ENCODE data around the gene UNC45A. TPM values are rescaled to one million over a fixed set of nuclear protein-coding genes. Genes with fewer than 3 reads are reported as not detected.
"Not testable (repeated sequence)": the region's sequence is repeated elsewhere in the genome, so short reads cannot be mapped to it uniquely, and the experiment has no call there.

UNC45A gene
- polyA plus RNA-seq, 1 donor: 23.2 TPM

- no peak for DNase-seq (ENCODE audit: low read depth)
Observed at GRCh38 chr15:90916461-90916860, 18.6 kb upstream of the UNC45A start.

- DNase-seq (ENCODE audit: low read depth): no peak
Observed at GRCh38 chr15:90917569-90917968, 17.5 kb upstream of the UNC45A start.

GRCh38 chr15:90918034-90918788 is 16.9 kb upstream of the UNC45A start:
- DNase-seq (ENCODE audit: low read depth): no peak

- DNase-seq (ENCODE audit: low read depth): no peak
Observed at GRCh38 chr15:90918835-90919234, 16.2 kb upstream of the UNC45A start.

GRCh38 chr15:90921887-90922286 is 13.2 kb upstream of the UNC45A start:
- DNase-seq (ENCODE audit: low read depth): no peak

- DNase-seq (ENCODE audit: low read depth): not testable (repeated sequence)
Observed at GRCh38 chr15:90922712-90923322, 12.3 kb upstream of the UNC45A start.

- DNase-seq (ENCODE audit: low read depth): no peak
Observed at GRCh38 chr15:90924375-90924774, 10.7 kb upstream of the UNC45A start.

- DNase-seq (ENCODE audit: low read depth): not testable (repeated sequence)
Observed at GRCh38 chr15:90926766-90927165, 8.3 kb upstream of the UNC45A start.

DNA sequence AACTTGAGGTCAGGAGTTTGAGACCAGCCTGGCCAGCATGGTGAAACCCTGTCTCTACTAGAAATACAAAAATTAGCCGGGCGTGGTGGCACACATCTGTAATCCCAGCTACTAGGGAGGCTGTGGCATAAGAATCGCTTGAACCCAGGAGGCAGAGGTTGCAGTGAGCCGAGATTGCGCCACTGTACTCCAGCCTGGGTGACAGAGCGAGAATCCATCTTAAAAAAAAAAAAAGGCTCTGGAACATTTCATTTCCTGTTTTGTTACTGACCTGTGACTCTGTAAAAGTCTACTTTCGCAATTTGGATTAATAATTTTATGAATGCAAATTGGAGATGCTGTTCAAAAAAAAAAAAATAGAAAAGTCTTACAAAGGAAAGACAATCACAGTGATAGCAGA is 7.0 kb upstream of the UNC45A start:
- DNase-seq (ENCODE audit: low read depth): not testable (repeated sequence)

GRCh38 chr15:90929246-90930019 is 5.7 kb upstream of the UNC45A start:
- DNase-seq (ENCODE audit: low read depth): no peak

GRCh38 chr15:90930861-90931574 is 4.1 kb upstream of the UNC45A start:
- DNase-seq (ENCODE audit: low read depth): no peak

GRCh38 chr15:90931575-90931827 is 3.6 kb upstream of the UNC45A start:
- no peak for DNase-seq (ENCODE audit: low read depth)

GRCh38 chr15:90931828-90932659 is 3.0 kb upstream of the UNC45A start, which contains the start of gene HDDC3:
HDDC3 (minus strand) TSS chr15:90932549; CDS start chr15:90932540, 9 bp downstream.
- peak; percentile 55 for DNase-seq (ENCODE audit: low read depth)

GRCh38 chr15:90932660-90932991 is 2.5 kb upstream of the UNC45A start:
- DNase-seq (ENCODE audit: low read depth): no peak

- DNase-seq (ENCODE audit: low read depth): no peak
Observed at GRCh38 chr15:90933301-90933700, 1.8 kb upstream of the UNC45A start.

DNA sequence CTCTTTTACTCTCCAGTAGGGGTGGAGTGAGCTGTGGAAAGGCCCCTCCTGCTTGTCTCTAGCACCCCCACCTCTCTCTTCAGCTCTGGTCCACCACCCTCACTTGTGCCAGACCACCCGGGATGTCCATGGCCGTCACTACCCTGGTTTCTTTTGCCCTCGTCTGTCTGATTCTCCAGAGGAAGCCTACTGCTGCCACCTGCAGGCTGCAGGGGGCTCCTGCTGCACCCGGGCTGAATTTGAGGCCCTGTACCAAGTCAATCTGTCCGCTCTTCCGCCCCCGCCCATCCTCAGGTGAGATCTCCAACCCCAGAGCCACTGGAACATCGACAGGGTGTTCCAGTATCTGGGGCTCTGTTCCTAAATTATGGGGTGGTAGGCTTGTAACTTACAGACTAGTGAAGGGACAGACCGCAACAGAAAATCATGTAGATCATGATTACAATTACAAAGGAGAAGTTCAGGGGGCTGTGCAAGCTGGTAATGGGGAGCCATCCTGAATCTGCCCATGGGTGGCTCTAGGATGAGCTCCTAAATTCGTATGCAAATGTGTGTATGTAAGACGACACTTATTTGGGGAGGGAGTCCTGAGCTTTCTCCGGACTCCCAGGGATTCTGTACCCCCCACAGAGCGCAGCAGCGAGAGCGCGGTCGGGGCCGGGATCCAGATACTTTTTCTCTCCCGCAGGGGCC is 683 bp upstream of the UNC45A start:
- DNase-seq (ENCODE audit: low read depth): no peak

DNA sequence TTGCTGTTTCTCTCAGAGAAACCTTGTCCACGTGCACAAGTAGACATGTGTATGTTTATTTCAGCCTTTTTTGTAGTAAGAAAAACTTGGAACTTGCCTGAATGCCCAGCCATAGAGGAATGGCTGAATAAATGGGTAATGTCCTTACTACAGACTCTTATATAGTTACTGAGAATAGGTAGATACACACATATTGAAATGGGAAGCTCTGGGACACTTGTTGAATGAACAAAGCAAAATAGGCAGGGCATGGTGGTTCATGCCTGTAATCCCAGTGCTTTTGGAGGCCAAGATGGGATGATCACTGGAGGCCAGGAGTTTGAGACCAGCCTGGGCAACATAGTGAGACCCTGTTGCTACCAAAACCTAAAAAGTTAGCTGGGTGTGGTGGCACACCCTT is 1.7 kb downstream of the UNC45A start:
- DNase-seq (ENCODE audit: low read depth): no peak

DNA sequence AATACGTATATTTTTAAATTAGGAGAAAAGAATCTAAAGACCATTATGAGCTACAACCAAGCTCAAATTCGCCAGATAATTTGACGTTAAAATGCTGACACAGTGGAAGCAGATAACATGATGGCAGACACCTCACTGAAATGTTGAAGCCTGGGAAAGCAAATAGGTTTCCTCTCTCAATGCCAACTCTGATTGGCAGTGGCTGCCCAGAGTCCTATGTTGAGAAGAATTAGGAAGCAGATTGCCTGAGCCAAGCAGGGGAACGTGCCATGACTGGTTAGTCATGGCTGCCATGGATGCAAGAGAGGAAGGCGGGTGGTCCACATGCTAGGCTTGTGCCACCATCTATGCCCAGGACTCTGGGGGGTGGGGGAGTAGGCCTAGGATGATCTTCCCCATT is 3.2 kb downstream of the UNC45A start:
- DNase-seq (ENCODE audit: low read depth): no peak

DNA sequence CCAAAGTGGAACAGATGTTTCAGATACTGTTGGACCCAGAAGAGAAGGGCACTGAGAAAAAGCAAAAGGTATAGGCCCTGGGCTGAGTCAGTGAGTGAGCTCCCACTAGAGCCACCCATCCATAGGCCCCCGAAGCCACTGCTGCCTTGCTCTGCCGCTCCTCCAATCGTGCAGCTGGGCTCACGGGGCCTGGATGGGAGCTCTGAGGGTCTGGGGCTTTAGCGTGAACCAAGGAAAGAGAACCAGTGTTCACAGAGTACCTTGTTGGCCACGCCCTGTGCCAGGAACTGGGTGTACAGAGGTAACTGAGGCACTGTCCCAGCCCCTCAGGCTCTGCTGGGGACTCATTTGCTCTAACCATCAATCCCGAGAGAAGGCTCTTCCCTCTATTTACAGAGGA is 4.7 kb downstream of the UNC45A start:
- DNase-seq (ENCODE audit: low read depth): no peak

DNA sequence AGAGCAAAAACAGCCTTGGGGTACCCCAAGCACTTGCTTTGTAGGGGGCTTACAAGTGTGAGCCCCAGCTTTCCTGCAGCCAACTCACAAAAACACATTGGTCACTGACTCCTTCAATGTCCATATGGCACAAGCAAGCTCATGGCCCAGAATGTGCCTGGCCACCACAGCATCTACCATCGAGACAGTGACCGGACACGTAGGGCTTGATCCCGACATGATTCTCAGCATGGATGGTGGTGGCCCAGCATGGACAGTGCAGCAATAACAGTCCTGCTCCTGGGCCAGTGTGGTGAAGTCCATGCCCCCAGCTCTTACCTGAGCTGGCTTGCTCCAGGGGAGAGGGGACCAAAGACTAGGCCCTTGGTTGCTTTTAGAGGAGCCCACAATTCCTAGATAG is 6.0 kb downstream of the UNC45A start:
- no peak for DNase-seq (ENCODE audit: low read depth)

Data from forelimb muscle (tissue), 1 donor.